GM10248 (cell line): ENCODE results near the gene MAPK10.
"Not testable (repeated sequence)": the region's sequence is repeated elsewhere in the genome, so short reads cannot be mapped to it uniquely, and the experiment has no call there.

Experiments used
- CTCF ChIA-PET: fragments of 300-600 bp; sonication (Branson Sonifier 250); formaldehyde crosslinking; extraction: SDS; loops from one replicate; lab custom pipeline; 2021; ENCODE audit warnings: antibody characterized with exemption; lab: Yijun Ruan, JAX
- POLR2A ChIA-PET: fragments of 350-650 bp; sonication (Branson Sonifier 250); formaldehyde crosslinking; extraction: SDS; loops from one replicate; lab custom pipeline; 2020; ENCODE audit warnings: antibody characterized with exemption; lab: Yijun Ruan, JAX
- DNase-seq: peaks from one replicate; pipeline ENCODE4 v3.0.0; 2012; ENCODE audit errors: extremely low spot score
- CTCF ChIP-seq: IDR thresholded peaks from 2 replicates; pipeline ENCODE4 v1.5.1; 2012; ENCODE audit warnings: mild to moderate bottlenecking, low read depth; ENCODE audit errors: extremely low read depth, missing control alignments, control extremely low read depth

Gene MAPK10

GRCh38 chr4:86092684-86093083 lies 267.2 kb downstream of the MAPK10 start:
- POLR2A ChIA-PET, result no interaction called here

GRCh38 chr4:86091201-86091600 lies 268.7 kb downstream of the MAPK10 start:
- POLR2A ChIA-PET, result no interaction called here
- DNase-seq, result no peak
- TF ChIP-seq CTCF, result no peak
- CTCF ChIA-PET, result no interaction called here

More at GRCh38 chr4:86092684-86093083, 267.2 kb downstream of the MAPK10 start:
- CTCF ChIA-PET, result no interaction called here
- no peak for TF ChIP-seq CTCF
- DNase-seq, result no peak

DNA sequence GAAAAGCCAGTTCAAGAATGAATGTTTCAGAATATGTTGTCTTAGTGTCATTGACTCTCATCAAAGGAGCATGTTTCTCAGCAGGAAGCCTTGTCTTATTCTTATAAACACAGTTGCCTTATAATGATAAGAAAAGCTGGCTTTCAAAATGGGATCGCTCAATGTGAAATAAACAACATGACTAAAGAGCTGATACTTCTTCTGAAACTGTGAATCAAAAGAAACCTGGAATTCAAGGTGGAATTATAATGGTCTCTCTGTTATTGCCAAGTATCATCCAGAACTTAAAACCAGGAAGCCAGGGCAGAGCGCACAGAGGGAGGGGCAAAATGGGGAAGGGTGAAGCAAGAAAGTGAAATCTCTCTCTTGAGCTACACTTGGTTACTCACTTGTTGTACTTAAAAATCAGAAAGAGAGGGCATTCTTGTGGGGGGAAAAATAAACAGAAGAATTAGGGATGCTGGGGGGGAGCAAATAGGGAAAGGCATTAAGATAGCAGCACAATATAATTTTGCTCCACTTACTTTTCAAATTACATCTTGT lies 270.0 kb downstream of the MAPK10 start:
- CTCF ChIA-PET, result no interaction called here
- no peak for TF ChIP-seq CTCF
- no peak for DNase-seq
- POLR2A ChIA-PET, result no interaction called here

DNA sequence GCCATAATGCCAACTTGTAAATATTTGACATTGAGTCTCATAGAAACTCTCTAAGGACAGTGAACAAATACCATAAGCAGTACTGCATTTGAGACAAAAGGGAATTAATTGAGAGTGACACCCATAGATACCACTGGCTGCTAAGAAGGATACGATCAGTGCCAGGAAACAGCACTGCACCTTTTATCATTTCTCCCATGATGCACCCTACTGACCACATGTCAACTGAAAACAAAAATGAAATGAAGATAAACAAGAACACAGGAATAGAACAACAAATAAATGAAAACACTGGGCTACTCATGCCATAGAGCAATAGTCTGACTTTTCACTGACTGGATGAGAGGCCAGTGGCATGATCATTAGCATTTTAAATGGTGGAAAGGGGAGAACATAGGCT lies 270.8 kb downstream of the MAPK10 start:
- POLR2A ChIA-PET, result no interaction called here
- TF ChIP-seq CTCF, result no peak
- DNase-seq, result no peak
- CTCF ChIA-PET, result no interaction called here

DNA sequence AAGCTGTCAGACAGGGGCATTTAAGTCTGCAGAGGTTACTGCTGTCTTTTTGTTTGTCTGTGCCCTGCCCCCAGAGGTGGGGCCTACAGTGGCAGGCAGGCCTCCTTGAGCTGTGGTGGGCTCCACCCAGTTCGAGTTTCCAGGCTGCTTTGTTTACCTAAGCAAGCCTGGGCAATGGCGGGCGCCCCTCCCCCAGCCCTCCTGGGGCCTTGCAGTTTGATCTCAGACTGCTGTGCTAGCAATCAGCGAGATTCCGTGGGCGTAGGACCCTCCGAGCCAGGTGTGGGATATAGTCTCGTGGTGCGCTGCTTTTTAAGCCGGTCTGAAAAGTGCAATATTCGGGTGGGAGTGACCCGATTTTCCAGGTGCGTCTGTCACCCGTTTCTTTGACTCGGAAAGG lies 284.1 kb downstream of the MAPK10 start:
- POLR2A ChIA-PET, DNase-seq, CTCF ChIA-PET: not testable (repeated sequence)

DNA sequence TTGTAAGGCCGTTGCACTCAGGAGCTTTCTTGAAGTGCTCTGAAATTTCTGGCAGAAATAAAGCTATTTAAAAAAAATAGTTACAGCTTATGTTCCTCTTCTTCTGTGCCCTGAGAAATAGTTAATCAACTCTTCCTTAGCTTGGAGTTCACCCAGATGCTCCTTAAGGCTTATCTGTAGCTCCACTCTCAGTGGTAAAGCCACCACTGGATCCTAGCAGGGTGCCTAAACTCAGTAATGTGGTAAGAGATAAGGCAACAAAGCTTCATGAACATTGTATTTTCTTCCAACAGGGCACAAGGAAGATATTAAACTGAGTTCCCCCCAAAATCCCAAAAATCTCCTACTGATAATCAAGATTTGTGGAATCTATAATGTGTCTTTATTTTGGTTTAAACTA lies 299.5 kb downstream of the MAPK10 start:
- POLR2A ChIA-PET, result no interaction called here
- CTCF ChIA-PET, result interaction anchor here (0.8 to 3.5 kb wide), 3 partner anchors 16 to 977 kb away, joined by 3 to 18 read pairs (median 3); no protein-coding TSS in a partner anchor
- DNase-seq, result no peak
- TF ChIP-seq CTCF, result no peak

DNA sequence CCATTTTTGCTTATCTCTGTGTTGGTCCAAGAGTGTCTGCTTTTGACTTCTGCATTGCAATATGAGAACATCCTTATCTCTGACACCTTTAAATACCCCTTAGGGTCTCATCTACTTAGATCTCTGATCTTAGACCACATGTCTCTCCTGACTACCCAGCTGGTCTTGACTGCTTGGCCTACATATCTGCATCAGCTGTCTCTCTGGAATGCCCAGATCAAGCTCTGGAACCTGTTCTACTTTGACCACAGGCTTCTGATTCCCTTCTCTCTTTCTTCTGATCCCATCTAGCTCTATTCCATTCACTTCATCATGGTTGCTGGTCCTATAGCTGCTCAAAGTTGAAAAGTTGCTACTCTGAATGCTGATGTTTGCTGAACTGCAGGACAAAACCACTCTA lies 301.2 kb downstream of the MAPK10 start:
- no peak for TF ChIP-seq CTCF
- POLR2A ChIA-PET, result no interaction called here
- CTCF ChIA-PET, result interaction anchor here (1.7 to 3.5 kb wide), 2 partner anchors 8 to 14 kb away, joined by 5 to 18 read pairs; no protein-coding TSS in a partner anchor
- no peak for DNase-seq
